GM18873 (cell line): ENCODE results near the gene IGF2BP3.

Experiments used
- ATAC-seq: cut with Tn5 transposase; IDR thresholded peaks from one replicate; pipeline ENCODE4 v1.9.1; 2021; ENCODE audit warnings: mild to moderate bottlenecking, moderate library complexity, moderate number of reproducible peaks; ENCODE audit not compliant: unreplicated experiment, low FRiP score

Gene IGF2BP3

DNA sequence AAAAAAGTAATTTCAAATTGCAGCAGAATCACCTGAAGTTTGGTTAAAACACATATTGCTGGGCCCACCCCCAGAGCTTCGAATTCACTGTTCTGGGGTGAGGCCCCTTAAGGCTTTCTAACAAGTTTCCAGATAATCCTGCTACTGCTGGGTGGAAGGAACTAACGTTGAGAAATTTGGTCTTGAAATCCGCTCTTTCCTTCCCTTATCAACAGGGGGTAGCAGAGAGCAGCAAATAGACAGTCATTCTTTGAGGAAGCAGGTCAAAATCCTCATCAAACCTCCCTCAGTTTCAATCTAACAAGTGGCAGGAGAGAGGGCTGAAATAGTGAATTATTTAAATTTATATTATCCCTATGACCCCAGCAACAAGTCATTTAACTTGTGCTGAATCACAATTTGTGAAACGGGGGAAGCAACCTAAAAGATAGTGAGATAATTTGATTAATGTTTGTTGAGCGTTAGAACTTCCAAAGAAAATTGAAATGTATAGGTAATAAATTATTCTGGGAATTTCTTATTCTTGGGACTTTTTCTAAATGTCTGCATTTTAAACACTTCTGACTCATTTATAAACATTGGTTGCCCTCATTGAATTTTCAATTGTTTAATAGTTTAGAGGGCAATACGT lies 192.8 kb downstream of the IGF2BP3 start:
- no peak for ATAC-seq

DNA sequence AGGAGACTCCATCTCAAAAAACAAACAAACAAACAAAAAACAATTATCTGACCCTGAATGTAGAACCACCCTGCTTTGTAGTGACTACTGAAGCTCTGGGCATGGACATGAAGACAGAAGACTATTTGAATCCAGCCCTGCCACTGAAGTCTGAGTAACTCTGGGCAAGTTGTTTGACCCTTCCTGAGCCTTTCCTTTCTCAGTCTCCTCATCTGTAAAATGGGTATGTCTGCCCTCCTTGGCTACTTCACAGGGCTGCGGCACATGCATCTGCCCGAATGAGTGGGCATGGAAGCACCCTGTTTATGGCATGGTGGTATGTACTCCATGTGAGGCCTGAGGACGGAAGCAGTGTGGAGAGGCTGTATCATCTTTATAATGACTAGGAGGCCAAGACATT lies 193.3 kb downstream of the IGF2BP3 start:
- no peak for ATAC-seq

DNA sequence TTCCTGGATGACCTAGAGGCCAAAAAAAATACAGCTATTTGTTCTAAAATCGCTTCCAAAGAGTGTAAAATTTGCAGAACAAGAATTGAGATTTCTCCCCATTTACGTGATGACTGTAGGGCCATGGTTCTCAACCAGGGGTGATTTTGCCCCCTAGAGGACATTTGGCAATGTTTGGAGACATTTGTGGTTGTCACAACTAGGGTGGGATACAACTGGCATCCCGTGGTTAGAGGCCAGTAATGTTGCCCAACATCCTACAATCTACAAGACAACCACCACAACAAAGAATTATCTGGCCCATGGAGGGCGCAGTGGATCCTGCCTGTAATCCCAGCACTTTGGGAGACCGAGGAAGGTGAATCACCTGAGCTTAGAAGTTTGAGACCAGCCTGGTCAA lies 193.9 kb downstream of the IGF2BP3 start:
- ATAC-seq: no peak

GRCh38 chr7:23275912-23276311 lies 194.4 kb downstream of the IGF2BP3 start:
- ATAC-seq: no peak

GRCh38 chr7:23273141-23273599 lies 197.1 kb downstream of the IGF2BP3 start:
- ATAC-seq: peak; percentile 90

DNA sequence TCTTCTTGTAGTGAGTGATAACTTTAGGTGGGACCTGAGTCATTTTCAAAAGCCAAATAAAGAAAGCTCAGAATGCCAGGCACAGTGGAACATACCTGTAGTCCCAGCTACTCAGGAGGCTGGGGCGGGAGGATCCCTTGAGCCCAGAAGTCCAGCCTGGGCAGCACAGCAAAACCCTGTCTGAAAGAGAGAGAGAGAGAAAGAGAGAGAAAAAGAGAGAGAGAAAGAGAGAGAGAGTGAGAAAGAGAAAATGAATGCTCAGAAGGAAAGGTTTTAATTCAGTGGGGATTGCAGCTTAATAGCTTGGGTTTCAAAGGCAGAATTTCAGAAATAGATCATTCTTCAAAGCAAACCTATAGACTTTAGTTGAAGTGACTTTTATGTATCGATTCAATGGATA lies 198.0 kb downstream of the IGF2BP3 start:
- no peak for ATAC-seq

DNA sequence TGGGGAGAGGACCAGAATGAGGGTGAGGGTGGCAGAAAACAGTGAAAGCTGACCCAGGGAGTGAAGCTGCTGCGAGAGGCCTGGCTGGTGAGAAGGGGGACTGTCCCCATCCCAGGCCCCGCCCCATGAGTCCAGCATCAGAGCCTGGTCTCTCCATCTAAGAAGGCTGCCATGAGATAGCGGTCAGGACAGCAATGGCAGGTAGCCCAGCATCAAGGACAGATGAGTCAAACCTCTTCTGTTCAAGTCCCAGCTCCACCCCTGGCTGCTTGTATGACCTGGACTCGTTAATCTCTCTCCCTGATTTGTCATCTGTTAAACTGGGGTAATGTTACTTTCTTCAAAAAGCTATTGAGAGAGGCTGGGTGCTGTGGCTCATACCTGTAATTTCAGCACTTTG lies 201.5 kb downstream of the IGF2BP3 start:
- ATAC-seq: no peak

- ATAC-seq: no peak
These were observed 202.1 kb downstream of the IGF2BP3 start for GRCh38 chr7:23268167-23268566.

DNA sequence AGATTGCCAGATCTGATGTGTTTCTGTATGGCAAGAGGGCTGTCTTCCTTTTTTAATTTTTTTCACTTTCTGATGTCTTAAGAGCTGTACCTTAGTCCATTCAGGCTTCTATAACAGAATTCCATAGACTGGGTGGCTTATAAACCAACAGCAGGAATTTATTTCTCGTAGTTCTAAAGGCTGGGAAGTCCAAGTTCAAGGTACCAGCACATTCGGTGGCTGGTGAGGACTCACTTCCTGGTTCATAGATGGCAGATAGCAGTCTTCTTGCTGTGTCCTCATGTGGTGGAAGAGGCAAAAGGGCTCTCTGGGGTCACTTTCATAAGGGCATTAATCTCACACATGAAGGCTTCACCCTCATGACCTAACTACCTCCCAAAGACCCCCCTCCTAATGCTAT lies 202.9 kb downstream of the IGF2BP3 start:
- ATAC-seq: no peak

DNA sequence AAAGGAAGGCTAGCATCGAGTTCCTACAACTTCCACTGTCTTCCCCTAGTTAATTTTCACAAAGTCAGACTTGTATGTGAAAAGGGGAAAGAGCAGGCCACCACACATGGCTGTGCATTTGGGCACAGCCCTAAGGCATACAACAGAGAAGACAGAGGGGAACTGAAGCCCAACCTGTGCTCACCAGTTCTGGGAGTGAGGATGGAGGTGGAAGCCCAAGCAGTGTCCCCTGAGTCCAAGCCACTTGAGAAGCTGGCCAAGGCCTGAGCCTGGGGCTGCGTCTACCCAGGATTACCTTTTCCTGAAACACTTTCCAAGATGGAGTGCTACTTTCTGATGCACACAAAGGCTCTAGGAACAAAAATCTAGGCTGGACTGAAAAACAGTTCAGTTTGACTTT lies 203.4 kb downstream of the IGF2BP3 start:
- ATAC-seq: no peak

- ATAC-seq: no peak
These were observed 205.3 kb downstream of the IGF2BP3 start for GRCh38 chr7:23264916-23265458.

DNA sequence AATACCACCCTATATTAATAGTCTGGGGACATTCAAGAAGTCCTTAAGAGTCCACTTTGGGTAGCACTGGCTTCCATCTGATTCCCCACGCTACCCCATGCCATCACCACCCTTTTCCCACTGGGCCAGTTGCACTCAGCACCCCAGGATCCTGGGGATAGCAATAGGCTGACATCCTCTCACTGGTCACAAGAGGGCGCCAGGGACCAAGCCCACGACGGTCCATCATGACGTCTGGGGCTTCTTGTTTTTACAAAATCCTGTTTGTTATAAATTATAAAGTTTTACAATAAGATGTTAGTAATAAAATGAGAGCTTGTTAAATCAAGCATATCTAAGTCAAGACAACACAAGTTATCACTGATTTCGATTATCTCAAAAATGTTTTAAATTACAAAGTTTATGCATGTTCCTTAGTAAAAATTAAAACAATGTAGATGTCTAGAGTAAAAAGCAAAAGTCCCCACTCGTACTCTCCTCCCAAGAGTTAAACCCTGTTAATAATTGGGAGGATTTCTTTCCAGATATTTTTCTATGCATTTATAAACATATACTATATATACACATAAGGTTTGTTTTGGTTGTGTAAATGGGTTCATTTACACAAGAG lies 208.3 kb downstream of the IGF2BP3 start:
- no peak for ATAC-seq

DNA sequence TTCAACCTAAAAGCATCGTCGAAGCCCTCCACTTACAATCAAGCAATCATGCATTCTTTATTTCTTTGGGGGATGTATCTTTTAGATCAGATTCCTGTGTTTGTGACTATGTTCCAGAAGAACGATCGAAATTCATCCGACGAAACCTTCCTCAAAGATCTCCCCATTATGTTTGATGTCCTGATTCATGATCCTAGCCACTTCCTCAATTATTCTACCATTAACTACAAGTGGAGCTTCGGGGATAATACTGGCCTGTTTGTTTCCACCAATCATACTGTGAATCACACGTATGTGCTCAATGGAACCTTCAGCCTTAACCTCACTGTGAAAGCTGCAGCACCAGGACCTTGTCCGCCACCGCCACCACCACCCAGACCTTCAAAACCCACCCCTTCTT lies 209.9 kb downstream of the IGF2BP3 start:
- no peak for ATAC-seq
